LNCAP (cell line): ENCODE measurements around the gene ITIH1.

Source experiments
- TF ChIP-seq, protein P1 (sequence below): fragments of 450-650 bp; IDR thresholded peaks from 2 replicates; pipeline ENCODE4 v1.5.1; 2017; ENCODE audit warnings: mild to moderate bottlenecking

Gene ITIH1

GRCh38 chr3:52836986-52837385, 59.6 kb downstream of the ITIH1 start:
- TF ChIP-seq, protein P1, sequence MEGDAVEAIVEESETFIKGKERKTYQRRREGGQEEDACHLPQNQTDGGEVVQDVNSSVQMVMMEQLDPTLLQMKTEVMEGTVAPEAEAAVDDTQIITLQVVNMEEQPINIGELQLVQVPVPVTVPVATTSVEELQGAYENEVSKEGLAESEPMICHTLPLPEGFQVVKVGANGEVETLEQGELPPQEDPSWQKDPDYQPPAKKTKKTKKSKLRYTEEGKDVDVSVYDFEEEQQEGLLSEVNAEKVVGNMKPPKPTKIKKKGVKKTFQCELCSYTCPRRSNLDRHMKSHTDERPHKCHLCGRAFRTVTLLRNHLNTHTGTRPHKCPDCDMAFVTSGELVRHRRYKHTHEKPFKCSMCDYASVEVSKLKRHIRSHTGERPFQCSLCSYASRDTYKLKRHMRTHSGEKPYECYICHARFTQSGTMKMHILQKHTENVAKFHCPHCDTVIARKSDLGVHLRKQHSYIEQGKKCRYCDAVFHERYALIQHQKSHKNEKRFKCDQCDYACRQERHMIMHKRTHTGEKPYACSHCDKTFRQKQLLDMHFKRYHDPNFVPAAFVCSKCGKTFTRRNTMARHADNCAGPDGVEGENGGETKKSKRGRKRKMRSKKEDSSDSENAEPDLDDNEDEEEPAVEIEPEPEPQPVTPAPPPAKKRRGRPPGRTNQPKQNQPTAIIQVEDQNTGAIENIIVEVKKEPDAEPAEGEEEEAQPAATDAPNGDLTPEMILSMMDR, result no peak

GRCh38 chr3:52838561-52839267, 61.3 kb downstream of the ITIH1 start:
- TF ChIP-seq, protein P1, result no peak

GRCh38 chr3:52839268-52839575, 61.8 kb downstream of the ITIH1 start:
- TF ChIP-seq, protein P1, result no peak

DNA sequence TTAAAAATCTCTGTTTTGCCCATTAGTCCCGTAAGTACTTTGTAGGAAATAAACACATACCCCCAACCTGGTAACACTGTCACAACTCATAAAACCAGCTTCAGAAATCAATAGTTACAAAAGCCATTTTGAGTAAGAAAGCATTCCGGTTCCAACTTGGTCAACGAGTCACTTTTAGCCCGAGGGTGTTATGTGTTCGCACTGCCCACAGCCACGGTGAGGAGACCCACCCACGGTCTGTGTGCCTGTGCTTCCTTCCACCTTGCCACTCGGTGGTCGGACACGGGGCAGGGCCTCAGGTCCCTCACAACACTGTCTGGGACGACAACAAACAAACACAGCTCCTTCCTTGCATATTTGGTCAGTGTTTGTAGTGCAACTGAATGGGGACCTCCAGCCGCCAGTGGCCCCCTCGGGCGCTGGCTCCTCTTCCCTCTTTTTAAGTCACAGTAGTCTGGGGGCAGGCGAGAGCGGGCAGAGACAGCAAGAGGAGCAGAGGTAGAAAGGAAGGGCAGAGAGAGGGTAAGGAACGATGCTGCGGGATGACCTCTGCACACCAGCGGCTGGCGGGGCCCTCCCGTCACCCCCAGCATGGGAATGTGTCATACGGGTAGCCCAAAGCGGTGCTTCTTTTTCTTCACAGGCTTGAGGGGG, 62.6 kb downstream of the ITIH1 start:
- TF ChIP-seq, protein P1, result no peak

- TF ChIP-seq, protein P1, result no peak
Measured at GRCh38 chr3:52841211-52841980, 64.0 kb downstream of the ITIH1 start.
